A549 (cell line): ENCODE data around the gene USP15. TPM values are rescaled to one million over a fixed set of nuclear protein-coding genes. Genes with fewer than 3 reads are reported as not detected.

Experiments used
- ATAC-seq, 2 experiments: fragments of 200-7000 bp in 1 of 2; fragments of >200 bp in 1 of 2; cut with Nextera tagmentation in 1 of 2; cut with Tn5 transposase in 1 of 2; 3 replicates each; pipeline versions ENCODE4 v1.8.0 to v1.9.1; 2018 to 2020; ENCODE audit warnings: mild to moderate bottlenecking in 1 of 2, moderate library complexity in 1 of 2
- CTCF ChIA-PET: fragments of 300-600 bp; sonication (Branson Sonifier 250); formaldehyde crosslinking; extraction: SDS; loops from one replicate; lab custom pipeline; 2021; ENCODE audit warnings: antibody characterized with exemption, inconsistent platforms; lab: Yijun Ruan, JAX
- POLR2A ChIA-PET: fragments of 350-600 bp; formaldehyde crosslinking; extraction: SDS; loops from one replicate; lab custom pipeline; 2021; ENCODE audit warnings: antibody characterized with exemption, inconsistent platforms; lab: Yijun Ruan, JAX
- DNase-seq, 2 experiments: peaks; one replicate each; pipeline versions ENCODE4 v3.0.0 to v3.0.0-alpha.2; 2011 to 2016; ENCODE audit warnings: low read depth in 1 of 2, low spot score in 1 of 2
- FAIRE-seq: peaks from 2 replicates; lab custom pipeline; 2011; peaks lifted over from hg19 to GRCh38; lab: Jason Lieb, UNC
- H3K27ac ChIP-seq, 2 experiments: fragments of >200 bp; sonication (Bioruptor Twin); formaldehyde crosslinking; 3 replicates each; pipeline ENCODE4 v1.5.1; 2016 to 2017
- H3K4me1 ChIP-seq: fragments of >200 bp; sonication (Bioruptor Twin); formaldehyde crosslinking; 3 replicates; pipeline ENCODE4 v1.6.1; 2016
- H3K4me2 ChIP-seq: fragments of >200 bp; sonication (Bioruptor Twin); formaldehyde crosslinking; 3 replicates; pipeline ENCODE4 v1.6.1; 2016
- H3K4me3 ChIP-seq: fragments of >200 bp; sonication (Bioruptor Twin); formaldehyde crosslinking; 3 replicates; pipeline ENCODE4 v1.5.1; 2016
- H3K9me3 ChIP-seq: fragments of >200 bp; sonication (Bioruptor Twin); formaldehyde crosslinking; 3 replicates; pipeline ENCODE4 v1.6.1; 2016
- ATOH8 ChIP-seq: fragments of 250-450 bp; sonication (Bioruptor Pico); IDR thresholded peaks from 2 replicates; pipeline ENCODE4 v1.5.0; 2020; ENCODE audit warnings: low read depth, mild to moderate bottlenecking, moderate library complexity
- CBX2 ChIP-seq: fragments of 200-600 bp; sonication (generic); IDR thresholded peaks from 2 replicates; pipeline ENCODE4 v1.6.1; 2016; ENCODE audit warnings: low read depth, mild to moderate bottlenecking, borderline replicate concordance
- CBX8 ChIP-seq: fragments of 200-600 bp; sonication (generic); IDR thresholded peaks from 2 replicates; pipeline ENCODE4 v1.6.1; 2016
- CHD2 ChIP-seq: fragments of 150-350 bp; IDR thresholded peaks from 2 replicates; pipeline ENCODE4 v1.6.1; 2014; ENCODE audit warnings: low read length; ENCODE audit not compliant: partially characterized antibody
- CHD4 ChIP-seq: fragments of 200-600 bp; sonication (generic); IDR thresholded peaks from 2 replicates; pipeline ENCODE4 v1.6.1; 2016; ENCODE audit warnings: antibody characterized with exemption, mild to moderate bottlenecking, borderline replicate concordance
- EHF ChIP-seq: fragments of 250-450 bp; sonication (Bioruptor Pico); IDR thresholded peaks from 2 replicates; pipeline ENCODE4 v1.5.0; 2020; ENCODE audit warnings: mild to moderate bottlenecking
- EHMT2 ChIP-seq: fragments of 200-600 bp; sonication (generic); IDR thresholded peaks from 2 replicates; pipeline ENCODE4 v1.6.1; 2016; ENCODE audit warnings: antibody characterized with exemption, low read depth, mild to moderate bottlenecking, moderate library complexity
- ELK1 ChIP-seq: fragments of 150-350 bp; IDR thresholded peaks from 2 replicates; pipeline ENCODE4 v1.6.1; 2014; ENCODE audit warnings: low read depth, mild to moderate bottlenecking, low read length
- FOSB ChIP-seq: fragments of 250-450 bp; sonication (Bioruptor Pico); IDR thresholded peaks from 2 replicates; pipeline ENCODE4 v1.5.0; 2020; ENCODE audit warnings: mild to moderate bottlenecking, moderate library complexity
- FOSL2 ChIP-seq, 2 experiments: fragments of 450-650 bp in 1 of 2; fragments of >200 bp in 1 of 2; sonication (Bioruptor Twin) in 1 of 2; formaldehyde crosslinking; IDR thresholded peaks; 2 replicates each; pipeline versions ENCODE4 v1.5.0 to v1.6.1; 2016 to 2020; ENCODE audit warnings: mild to moderate bottlenecking in 1 of 2, moderate library complexity in 1 of 2
- HOXA7 ChIP-seq: fragments of 250-450 bp; sonication (Bioruptor Pico); IDR thresholded peaks from 2 replicates; pipeline ENCODE4 v1.5.0; 2020; ENCODE audit warnings: mild to moderate bottlenecking, moderate library complexity
- JUN ChIP-seq, 2 experiments: fragments of >200 bp; sonication (Bioruptor Twin); formaldehyde crosslinking; IDR thresholded peaks; 2 replicates in 1 of 2; 3 replicates in 1 of 2; pipeline ENCODE4 v1.6.1; 2016 to 2017
- JUNB ChIP-seq: fragments of >200 bp; sonication (Bioruptor Twin); formaldehyde crosslinking; IDR thresholded peaks from 2 replicates; pipeline ENCODE4 v1.6.1; 2016
- MAX ChIP-seq: IDR thresholded peaks from 2 replicates; pipeline ENCODE4 v1.6.1; 2012
- NPAS2 ChIP-seq: fragments of 250-450 bp; sonication (Bioruptor Pico); IDR thresholded peaks from 2 replicates; pipeline ENCODE4 v1.8.0; 2022; ENCODE audit warnings: mild to moderate bottlenecking, moderate library complexity, borderline replicate concordance
- PBX3 ChIP-seq: IDR thresholded peaks from 2 replicates; pipeline ENCODE4 v1.6.1; 2012
- POLR2A ChIP-seq: IDR thresholded peaks from 2 replicates; pipeline ENCODE4 v1.6.1; 2012; ENCODE audit warnings: mild to moderate bottlenecking, low read length
- REST ChIP-seq: fragments of 200-600 bp; sonication (generic); IDR thresholded peaks from 2 replicates; pipeline ENCODE4 v1.6.1; 2016; ENCODE audit warnings: antibody characterized with exemption, mild to moderate bottlenecking, moderate library complexity
- TFCP2L1 ChIP-seq: fragments of 250-450 bp; sonication (Bioruptor Pico); IDR thresholded peaks from 2 replicates; pipeline ENCODE4 v1.5.0; 2021; ENCODE audit warnings: mild to moderate bottlenecking
- TP53 ChIP-seq: fragments of 250-450 bp; sonication (Bioruptor Pico); IDR thresholded peaks from 2 replicates; pipeline ENCODE4 v1.5.0; 2021; ENCODE audit warnings: mild to moderate bottlenecking, moderate library complexity
- ZC3H11A ChIP-seq: fragments of 450-650 bp; IDR thresholded peaks from 2 replicates; pipeline ENCODE4 v1.6.1; 2014; ENCODE audit warnings: antibody characterized with exemption, mild to moderate bottlenecking
- WGBS: methylation state at CpG from one replicate; pipeline ENCODE4 v1.1.6; 2017; ENCODE audit errors: missing lambda C conversion rate; 5-methylcytosine and 5-hydroxymethylcytosine counted together
- polyA plus RNA-seq, 4 experiments: library from polyadenylated mRNA; depleted of rRNA in 3 of 4; stranded (reverse); fragments of >200 nt; fragmentation: RNase III in 1 of 4; extraction: RNeasy Plus Mini Kit Qiagen cat#74134 plus additional on column Dnase treatment in 1 of 4; gene quantifications; 2 replicates in 3 of 4; 3 replicates in 1 of 4; pipeline ENCODE4 v1.2.3, GENCODE V29; 2011 to 2017

The USP15 gene
- polyA plus RNA-seq, 2 of the 4 experiments (the other 2 are of a cell fraction), result 30.4 to 67.6 TPM

GRCh38 chr12:62350554-62350953 is 90.3 kb downstream of the USP15 start:
- ChIA-PET CTCF (interaction anchor here (0.7 kb wide), 1 partner anchor 1530 kb away, joined by 3 read pairs; no protein-coding TSS in a partner anchor), POLR2A (no interaction called here)
- no peak for TF ChIP-seq TFCP2L1
- no peak for TF ChIP-seq CHD4
- no peak for TF ChIP-seq ELK1
- TF ChIP-seq ATOH8 (CRISPR knock-in tag), result no peak
- TF ChIP-seq POLR2A, result no peak
- no peak for TF ChIP-seq NPAS2
- no peak for TF ChIP-seq JUN (IDR thresholded peaks at IDR 0.05)
- TF ChIP-seq MAX, result no peak
- TF ChIP-seq FOSB (CRISPR knock-in tag), result no peak
- TF ChIP-seq CHD2, result no peak
- TF ChIP-seq ZC3H11A, result no peak
- no peak for TF ChIP-seq CBX8
- no peak for TF ChIP-seq TP53
- TF ChIP-seq PBX3, result no peak
- no peak for TF ChIP-seq EHMT2
- no peak for TF ChIP-seq JUNB
- no peak for TF ChIP-seq CBX2
- no peak for TF ChIP-seq REST
- no peak for TF ChIP-seq EHF
- TF ChIP-seq HOXA7 (CRISPR knock-in tag), result no peak
- Histone ChIP-seq H3K27ac (no peak overlapping the region), H3K4me1 (no peaks in the 10 kb centered on the region), H3K4me3 (no peak overlapping the region), H3K9me3 (no peaks in the 10 kb centered on the region), H3K4me2 (no peak overlapping the region)
- 47% methylated on average over 2 of the region's 2 CpGs for WGBS
- DNase-seq (no peak), FAIRE-seq (no peak), ATAC-seq (no peak)

GRCh38 chr12:62351326-62351725 is 91.1 kb downstream of the USP15 start:
- no peak for FAIRE-seq
- Histone ChIP-seq H3K4me2 (no peak overlapping the region), H3K4me1 (no peaks in the 10 kb centered on the region), H3K27ac (no peak overlapping the region), H3K4me3 (no peak overlapping the region), H3K9me3 (no peaks in the 10 kb centered on the region)
- POLR2A ChIA-PET, result no interaction called here
- 96% methylated on average over 1 of the region's 1 CpG for WGBS
- CTCF ChIA-PET, result no interaction called here
- DNase-seq, result no peak
- no peak for ATAC-seq
- TF ChIP-seq CHD4 (no peak), FOSL2 (IDR thresholded peaks at IDR 0.05) (no peak), FOSL2 (CRISPR knock-in tag; IDR thresholded peaks at IDR 0.05) (no peak)
